Gastroesophageal sphincter (tissue), 4 donors: ENCODE results near the gene PCIF1. TPM values are rescaled to one million over a fixed set of nuclear protein-coding genes. Genes with fewer than 3 reads are reported as not detected.
A peak's percentile ranks its signal among the peaks of the same experiment; 100 is the strongest.

ENCODE experiments used
- ATAC-seq: fragments of 150-250 bp; one replicate; pipeline ENCODE4 v1.9.1; 2016; ENCODE audit warnings: mild to moderate bottlenecking, moderate library complexity
- H3K27ac ChIP-seq, 4 donors: fragments of 200-600 bp; sonication (generic) in 3 of 4; 1 replicate in 3 of 4; 2 replicates in 1 of 4; pipeline ENCODE4 v1.5.1; 2016 to 2019
- H3K27me3 ChIP-seq: fragments of 200-600 bp; sonication (generic); one replicate; pipeline ENCODE4 v1.5.1; 2019
- H3K36me3 ChIP-seq, 2 donors: fragments of 200-600 bp; sonication (generic); one replicate each; pipeline ENCODE4 v1.5.1; 2019; ENCODE audit warnings: control low read depth in 1 of 2
- H3K4me1 ChIP-seq, 3 donors: fragments of 200-600 bp; sonication (generic); 1 replicate in 2 of 3; 2 replicates in 1 of 3; pipeline ENCODE4 v1.5.1; 2016 to 2019; ENCODE audit warnings: control low read depth in 2 of 3
- H3K4me3 ChIP-seq, 2 donors: fragments of 200-600 bp; sonication (generic); one replicate each; pipeline ENCODE4 v1.5.1; 2019; ENCODE audit warnings: mild to moderate bottlenecking in 1 of 2, moderate library complexity in 1 of 2
- H3K9me3 ChIP-seq, 3 donors: fragments of 200-600 bp; sonication (generic); one replicate each; pipeline ENCODE4 v1.5.1; 2017 to 2019; ENCODE audit warnings: control low read depth in 2 of 3
- CTCF ChIP-seq, 4 experiments: fragments of 200-600 bp in 2 of 4; fragments of 450-650 bp in 2 of 4; sonication (generic) in 1 of 4; IDR thresholded peaks; one replicate each; pipeline ENCODE4 v1.5.1; 2017 to 2019; ENCODE audit warnings: antibody characterized with exemption in 4 of 4, mild to moderate bottlenecking in 2 of 4, moderate library complexity in 2 of 4
- EP300 ChIP-seq: sonication (generic); formaldehyde crosslinking; IDR thresholded peaks from one replicate; pipeline ENCODE4 v1.6.1; 2017; ENCODE audit warnings: antibody characterized with exemption, mild to moderate bottlenecking
- POLR2A ChIP-seq, 2 donors: fragments of 450-650 bp; IDR thresholded peaks; one replicate each; pipeline ENCODE4 v1.6.1; 2017; ENCODE audit warnings: antibody characterized with exemption in 2 of 2, mild to moderate bottlenecking in 2 of 2, moderate library complexity in 1 of 2
- POLR2AphosphoS5 ChIP-seq: sonication (generic); formaldehyde crosslinking; IDR thresholded peaks from one replicate; pipeline ENCODE4 v1.6.1; 2017; ENCODE audit warnings: antibody characterized with exemption
- WGBS, 2 donors: methylation state at CpG; one replicate each; pipeline ENCODE4 v1.1.5; 2018; ENCODE audit warnings: low coverage in 1 of 2; 5-methylcytosine and 5-hydroxymethylcytosine counted together
- total RNA-seq, 4 donors: library from RNA; depleted of rRNA; stranded (reverse); fragments of >200 nt; gene quantifications; one replicate each; pipeline ENCODE4 v1.1.0, GENCODE V29; 2016

PCIF1 gene
- total RNA-seq: 10 to 100 TPM; 21.5 to 45.3 (median 39.2) TPM

- peaks cover 0 to 28% of the 10 kb centered on the region in 2 donors for H3K36me3 ChIP-seq
- ATAC-seq: peak; percentile 94
- H3K4me3 ChIP-seq: peak within 1 kb of the TSS; percentile 72 to 87
- H3K4me1 ChIP-seq: peaks cover 0 to 44% (median 7%) of the 10 kb centered on the region in 3 donors
- peak within 1 kb of the TSS; percentile 97 to 100 (median 98) for H3K27ac ChIP-seq
- 0% methylated on average over 5 of the region's 102 CpGs; no CpG with 5 or more reads in 1 of the 2 donors for WGBS, 2 donors
- H3K9me3 ChIP-seq: no peaks in the 10 kb centered on the region
- no peaks in the 10 kb centered on the region for H3K27me3 ChIP-seq
- peak; percentile 96 to 98 for TF ChIP-seq POLR2A (IDR thresholded peaks at IDR 0.05)
- no peak for TF ChIP-seq EP300
- peak in 2 of 4 experiments; percentile 12 to 19 for TF ChIP-seq CTCF (IDR thresholded peaks at IDR 0.05)
- TF ChIP-seq POLR2AphosphoS5: peak; percentile 100
These were observed at the start of gene PCIF1 for GRCh38 chr20:45934586-45935415. Gene PCIF1, plus strand, starts transcription at chr20:45934683. Its CDS starts 4,317 bp downstream, at chr20:45939000.

GRCh38 chr20:45886590-45887345 lies 47.7 kb upstream of the PCIF1 start:
- Histone ChIP-seq H3K27ac (no peak overlapping the region), H3K36me3 (peaks cover 0 to 67% of the 10 kb centered on the region in 2 donors), H3K9me3 (no peaks in the 10 kb centered on the region), H3K4me3 (no peak overlapping the region), H3K4me1 (peaks cover 0 to 70% (median 11%) of the 10 kb centered on the region in 3 donors), H3K27me3 (no peaks in the 10 kb centered on the region)
- ATAC-seq: no peak
- 68 to 100% methylated on average over 1 to 4 of the region's 19 CpGs for WGBS, 2 donors
- TF ChIP-seq EP300 (no peak), CTCF (IDR thresholded peaks at IDR 0.05) (no peak), POLR2AphosphoS5 (no peak), POLR2A (IDR thresholded peaks at IDR 0.05) (no peak)

GRCh38 chr20:45887346-45887715 lies 47.2 kb upstream of the PCIF1 start, which contains the start of gene SPATA25:
Gene SPATA25, minus strand, starts transcription at chr20:45887622. Its CDS starts 32 bp downstream, at chr20:45887590.
- ATAC-seq: no peak
- H3K27me3 ChIP-seq: no peaks in the 10 kb centered on the region
- peaks cover 0 to 68% of the 10 kb centered on the region in 2 donors for H3K36me3 ChIP-seq

GRCh38 chr20:45888681-45889080 lies 45.8 kb upstream of the PCIF1 start:
- WGBS, 2 donors: no CpG with 5 or more reads among the region's 3 CpGs
- Histone ChIP-seq H3K27me3 (no peaks in the 10 kb centered on the region), H3K4me3 (no peak overlapping the region), H3K36me3 (peaks cover 0 to 68% of the 10 kb centered on the region in 2 donors), H3K9me3 (no peaks in the 10 kb centered on the region), H3K27ac (no peak overlapping the region), H3K4me1 (peaks cover 0 to 68% (median 20%) of the 10 kb centered on the region in 3 donors)
- TF ChIP-seq CTCF (IDR thresholded peaks at IDR 0.05): no peak
- TF ChIP-seq POLR2AphosphoS5: no peak
- no peak for TF ChIP-seq EP300
- TF ChIP-seq POLR2A (IDR thresholded peaks at IDR 0.05): no peak
- ATAC-seq: no peak

More at GRCh38 chr20:45887346-45887715, 47.2 kb upstream of the PCIF1 start, which contains the start of gene SPATA25:
- H3K27ac ChIP-seq: no peak within 1 kb of the TSS
- H3K4me1 ChIP-seq: peaks cover 0 to 70% (median 14%) of the 10 kb centered on the region in 3 donors
- no peak within 1 kb of the TSS for H3K4me3 ChIP-seq
- no peaks in the 10 kb centered on the region for H3K9me3 ChIP-seq
- 60 to 84% methylated on average over 2 to 5 of the region's 8 CpGs for WGBS, 2 donors
- TF ChIP-seq EP300 (no peak), POLR2A (IDR thresholded peaks at IDR 0.05) (no peak), POLR2AphosphoS5 (no peak), CTCF (IDR thresholded peaks at IDR 0.05) (no peak)
